HL-60 (cell line): ENCODE data around the gene PPIE.
"Not testable (repeated sequence)": the region's sequence is repeated elsewhere in the genome, so short reads cannot be mapped to it uniquely, and the experiment has no call there.

Experiments used
- CTCF ChIP-seq: IDR thresholded peaks from one replicate; pipeline ENCODE4 v1.5.1; 2011; ENCODE audit warnings: low read length, control low read depth, inconsistent platforms; ENCODE audit not compliant: insufficient read depth
- GABPA ChIP-seq: IDR thresholded peaks from 2 replicates; pipeline ENCODE4 v1.6.1; 2012; ENCODE audit warnings: low read depth
- REST ChIP-seq: IDR thresholded peaks from 2 replicates; pipeline ENCODE4 v1.6.1; 2012; ENCODE audit warnings: low read depth; ENCODE audit not compliant: insufficient replicate concordance

GRCh38 chr1:39770100-39771021 is 31.7 kb downstream of the PPIE start:
- TF ChIP-seq CTCF, REST, GABPA: not testable (repeated sequence)
